Central memory CD8-positive, alpha-beta T cell (primary cell): ENCODE data around the gene SEMA4B.

Source experiments
- ATAC-seq: fragments of 150-1000 bp; cut with Tn5 transposase; replicated peaks from 2 replicates; pipeline ENCODE4 v1.10.0; 2022; ENCODE audit warnings: mild to moderate bottlenecking, moderate FRiP score, moderate number of reproducible peaks; ENCODE audit not compliant: poor library complexity, severe bottlenecking; ENCODE audit errors: extremely low read depth
- DNase-seq, 2 donors: peaks; one replicate each; pipeline ENCODE4 v3.0.0; 2021; ENCODE audit warnings: low spot score in 2 of 2
- H3K27ac Mint-ChIP-seq: one replicate; pipeline ENCODE4 v1.8.0; 2022; ENCODE audit warnings: low read depth, mild to moderate bottlenecking, moderate library complexity, mixed read lengths
- H3K27me3 Mint-ChIP-seq: one replicate; pipeline ENCODE4 v1.8.0; 2022; ENCODE audit warnings: mixed read lengths
- H3K36me3 Mint-ChIP-seq: one replicate; pipeline ENCODE4 v1.8.0; 2022; ENCODE audit warnings: mild to moderate bottlenecking, moderate library complexity, mixed read lengths; ENCODE audit not compliant: insufficient read depth
- H3K4me1 Mint-ChIP-seq: one replicate; pipeline ENCODE4 v1.8.0; 2022; ENCODE audit warnings: mixed read lengths
- H3K4me3 Mint-ChIP-seq: one replicate; pipeline ENCODE4 v1.8.0; 2022; ENCODE audit warnings: mild to moderate bottlenecking, moderate library complexity, mixed read lengths
- H3K9me3 Mint-ChIP-seq: one replicate; pipeline ENCODE4 v1.8.0; 2022; ENCODE audit warnings: mixed read lengths

The SEMA4B gene

GRCh38 chr15:90165659-90166489 is 35.3 kb upstream of the SEMA4B start:
- no peak overlapping the region for H3K27ac Mint-ChIP-seq
- H3K9me3 Mint-ChIP-seq, result no peaks in the 10 kb centered on the region
- no peak for ATAC-seq
- H3K36me3 Mint-ChIP-seq, result no peaks in the 10 kb centered on the region
- no peak overlapping the region for H3K4me3 Mint-ChIP-seq
- peaks cover 10% of the 10 kb centered on the region for H3K27me3 Mint-ChIP-seq
- peaks cover 5% of the 10 kb centered on the region for H3K4me1 Mint-ChIP-seq
- DNase-seq, result no peak

- peaks cover 10% of the 10 kb centered on the region for H3K27me3 Mint-ChIP-seq
- H3K4me1 Mint-ChIP-seq, result peaks cover 5% of the 10 kb centered on the region
- ATAC-seq (no peak), DNase-seq (no peak)
- H3K9me3 Mint-ChIP-seq, result no peaks in the 10 kb centered on the region
- H3K27ac Mint-ChIP-seq, result no peak overlapping the region
- no peak overlapping the region for H3K4me3 Mint-ChIP-seq
- no peaks in the 10 kb centered on the region for H3K36me3 Mint-ChIP-seq
These were observed 34.0 kb upstream of the SEMA4B start for GRCh38 chr15:90167121-90167520.

- peaks cover 5% of the 10 kb centered on the region for H3K4me1 Mint-ChIP-seq
- H3K36me3 Mint-ChIP-seq, result no peaks in the 10 kb centered on the region
- H3K4me3 Mint-ChIP-seq, result no peak overlapping the region
- no peaks in the 10 kb centered on the region for H3K27me3 Mint-ChIP-seq
- no peak overlapping the region for H3K27ac Mint-ChIP-seq
- DNase-seq, result no peak
- no peaks in the 10 kb centered on the region for H3K9me3 Mint-ChIP-seq
- no peak for ATAC-seq
These were observed 29.5 kb upstream of the SEMA4B start for GRCh38 chr15:90171623-90172022.

GRCh38 chr15:90173372-90173771 is 27.8 kb upstream of the SEMA4B start:
- Mint-ChIP-seq H3K27ac (no peak overlapping the region), H3K4me1 (peaks cover 3% of the 10 kb centered on the region), H3K36me3 (no peaks in the 10 kb centered on the region), H3K27me3 (no peaks in the 10 kb centered on the region), H3K4me3 (no peak overlapping the region), H3K9me3 (no peaks in the 10 kb centered on the region)
- DNase-seq, result no peak
- no peak for ATAC-seq

- no peak overlapping the region for H3K27ac Mint-ChIP-seq
- DNase-seq, result no peak
- H3K4me1 Mint-ChIP-seq, result peaks cover 11% of the 10 kb centered on the region
- ATAC-seq, result no peak
- peaks cover 5% of the 10 kb centered on the region for H3K27me3 Mint-ChIP-seq
- H3K36me3 Mint-ChIP-seq, result no peaks in the 10 kb centered on the region
- no peak overlapping the region for H3K4me3 Mint-ChIP-seq
- H3K9me3 Mint-ChIP-seq, result no peaks in the 10 kb centered on the region
These were observed 26.8 kb upstream of the SEMA4B start for GRCh38 chr15:90174140-90174875.

- Mint-ChIP-seq H3K27me3 (peaks cover 9% of the 10 kb centered on the region), H3K36me3 (no peaks in the 10 kb centered on the region), H3K4me1 (peaks cover 13% of the 10 kb centered on the region), H3K9me3 (no peaks in the 10 kb centered on the region), H3K4me3 (no peak overlapping the region), H3K27ac (no peak overlapping the region)
- no peak for DNase-seq
- no peak for ATAC-seq
These were observed 24.1 kb upstream of the SEMA4B start for GRCh38 chr15:90177012-90177411.

GRCh38 chr15:90178468-90179435 is 22.4 kb upstream of the SEMA4B start:
- H3K36me3 Mint-ChIP-seq, result no peaks in the 10 kb centered on the region
- no peaks in the 10 kb centered on the region for H3K9me3 Mint-ChIP-seq
- H3K4me1 Mint-ChIP-seq, result peaks cover 13% of the 10 kb centered on the region
- ATAC-seq, result no peak
- no peak overlapping the region for H3K4me3 Mint-ChIP-seq
- no peak overlapping the region for H3K27ac Mint-ChIP-seq
- no peak for DNase-seq
- H3K27me3 Mint-ChIP-seq, result peaks cover 9% of the 10 kb centered on the region

GRCh38 chr15:90181776-90182175 is 19.4 kb upstream of the SEMA4B start:
- no peak for ATAC-seq
- H3K36me3 Mint-ChIP-seq, result no peaks in the 10 kb centered on the region
- peaks cover 26% of the 10 kb centered on the region for H3K4me1 Mint-ChIP-seq
- no peak for DNase-seq
- H3K9me3 Mint-ChIP-seq, result no peaks in the 10 kb centered on the region
- no peak overlapping the region for H3K27ac Mint-ChIP-seq
- no peak overlapping the region for H3K4me3 Mint-ChIP-seq
- peaks cover 9% of the 10 kb centered on the region for H3K27me3 Mint-ChIP-seq

- ATAC-seq (peak; percentile 78), DNase-seq (no peak)
- Mint-ChIP-seq H3K36me3 (no peaks in the 10 kb centered on the region), H3K4me1 (peaks cover 16% of the 10 kb centered on the region), H3K4me3 (peak overlapping the region; percentile 83), H3K27me3 (peaks cover 5% of the 10 kb centered on the region), H3K9me3 (no peaks in the 10 kb centered on the region), H3K27ac (no peak overlapping the region)
These were observed 16.9 kb upstream of the SEMA4B start for GRCh38 chr15:90184119-90184785.

GRCh38 chr15:90184786-90185704 is 16.1 kb upstream of the SEMA4B start:
- DNase-seq (peak; percentile 21 to 40), ATAC-seq (peak; percentile 73)
- Mint-ChIP-seq H3K36me3 (no peaks in the 10 kb centered on the region), H3K27me3 (no peaks in the 10 kb centered on the region), H3K27ac (no peak overlapping the region), H3K4me1 (peaks cover 13% of the 10 kb centered on the region), H3K9me3 (no peaks in the 10 kb centered on the region), H3K4me3 (peak overlapping the region; percentile 83)

GRCh38 chr15:90187257-90187868 is 13.8 kb upstream of the SEMA4B start:
- H3K36me3 Mint-ChIP-seq, result peaks cover 3% of the 10 kb centered on the region
- H3K27me3 Mint-ChIP-seq, result no peaks in the 10 kb centered on the region
- ATAC-seq (no peak), DNase-seq (no peak)
- H3K4me1 Mint-ChIP-seq, result peaks cover 23% of the 10 kb centered on the region
- no peak overlapping the region for H3K4me3 Mint-ChIP-seq
- H3K27ac Mint-ChIP-seq, result no peak overlapping the region
- H3K9me3 Mint-ChIP-seq, result no peaks in the 10 kb centered on the region
